ENCODE data around the gene SSH2.
"Not testable (repeated sequence)": the region's sequence is repeated elsewhere in the genome, so short reads cannot be mapped to it uniquely, and the experiment has no call there.

Gene SSH2, protein sequence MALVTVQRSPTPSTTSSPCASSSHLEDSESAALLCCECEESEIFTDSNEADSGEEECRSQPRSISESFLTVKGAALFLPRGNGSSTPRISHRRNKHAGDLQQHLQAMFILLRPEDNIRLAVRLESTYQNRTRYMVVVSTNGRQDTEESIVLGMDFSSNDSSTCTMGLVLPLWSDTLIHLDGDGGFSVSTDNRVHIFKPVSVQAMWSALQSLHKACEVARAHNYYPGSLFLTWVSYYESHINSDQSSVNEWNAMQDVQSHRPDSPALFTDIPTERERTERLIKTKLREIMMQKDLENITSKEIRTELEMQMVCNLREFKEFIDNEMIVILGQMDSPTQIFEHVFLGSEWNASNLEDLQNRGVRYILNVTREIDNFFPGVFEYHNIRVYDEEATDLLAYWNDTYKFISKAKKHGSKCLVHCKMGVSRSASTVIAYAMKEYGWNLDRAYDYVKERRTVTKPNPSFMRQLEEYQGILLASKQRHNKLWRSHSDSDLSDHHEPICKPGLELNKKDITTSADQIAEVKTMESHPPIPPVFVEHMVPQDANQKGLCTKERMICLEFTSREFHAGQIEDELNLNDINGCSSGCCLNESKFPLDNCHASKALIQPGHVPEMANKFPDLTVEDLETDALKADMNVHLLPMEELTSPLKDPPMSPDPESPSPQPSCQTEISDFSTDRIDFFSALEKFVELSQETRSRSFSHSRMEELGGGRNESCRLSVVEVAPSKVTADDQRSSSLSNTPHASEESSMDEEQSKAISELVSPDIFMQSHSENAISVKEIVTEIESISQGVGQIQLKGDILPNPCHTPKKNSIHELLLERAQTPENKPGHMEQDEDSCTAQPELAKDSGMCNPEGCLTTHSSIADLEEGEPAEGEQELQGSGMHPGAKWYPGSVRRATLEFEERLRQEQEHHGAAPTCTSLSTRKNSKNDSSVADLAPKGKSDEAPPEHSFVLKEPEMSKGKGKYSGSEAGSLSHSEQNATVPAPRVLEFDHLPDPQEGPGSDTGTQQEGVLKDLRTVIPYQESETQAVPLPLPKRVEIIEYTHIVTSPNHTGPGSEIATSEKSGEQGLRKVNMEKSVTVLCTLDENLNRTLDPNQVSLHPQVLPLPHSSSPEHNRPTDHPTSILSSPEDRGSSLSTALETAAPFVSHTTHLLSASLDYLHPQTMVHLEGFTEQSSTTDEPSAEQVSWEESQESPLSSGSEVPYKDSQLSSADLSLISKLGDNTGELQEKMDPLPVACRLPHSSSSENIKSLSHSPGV (N-terminal part only)

DNA sequence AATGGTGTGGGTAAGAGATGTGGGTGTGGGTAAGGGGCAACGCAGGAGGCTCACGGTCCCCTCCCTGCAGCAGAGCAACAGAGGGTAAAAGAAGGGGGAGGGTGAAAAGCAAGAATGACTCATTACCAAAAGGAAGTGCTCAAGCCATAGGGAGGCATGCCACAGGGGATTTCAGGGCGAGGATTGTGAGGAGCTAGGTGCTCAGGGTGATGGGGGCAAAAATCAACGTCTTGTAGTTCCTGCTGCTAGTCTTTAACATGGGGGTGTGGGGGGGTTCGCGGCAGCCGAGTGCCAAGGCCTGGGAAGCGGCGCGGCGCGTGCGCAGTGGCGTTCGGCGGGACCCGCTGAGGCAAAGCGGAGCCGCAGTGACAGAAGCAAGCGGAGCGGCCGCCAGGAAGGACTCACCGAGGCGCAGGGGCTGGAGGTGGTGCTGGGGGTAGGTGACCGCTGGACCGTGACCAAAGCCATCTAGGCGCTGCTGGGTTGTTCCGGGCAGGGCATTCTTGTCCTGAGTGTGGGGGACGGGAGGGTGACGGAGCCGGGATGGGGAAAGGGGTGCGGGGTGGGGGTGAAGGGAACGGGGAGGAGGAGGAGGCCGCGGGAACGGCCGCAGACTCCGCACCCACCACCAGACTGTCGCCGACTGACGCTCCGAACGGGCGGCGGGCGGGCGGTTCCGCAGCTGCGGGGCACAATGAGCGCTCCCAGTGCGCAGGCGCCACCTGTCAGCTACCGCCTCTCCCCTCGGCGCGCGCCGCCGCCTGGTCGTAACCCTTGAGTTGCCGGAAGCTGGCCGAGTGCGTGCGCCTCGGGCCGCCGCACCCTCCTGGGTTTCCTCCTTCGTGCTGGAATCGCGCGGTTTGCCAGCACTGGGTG, at the start of gene SSH2:
Gene SSH2 (minus strand): TSS at position 696 of the 876 bp plus-strand sequence. CDS start 228 bp downstream, at position 468.
- DNase-seq: peak; percentile 85

DNA sequence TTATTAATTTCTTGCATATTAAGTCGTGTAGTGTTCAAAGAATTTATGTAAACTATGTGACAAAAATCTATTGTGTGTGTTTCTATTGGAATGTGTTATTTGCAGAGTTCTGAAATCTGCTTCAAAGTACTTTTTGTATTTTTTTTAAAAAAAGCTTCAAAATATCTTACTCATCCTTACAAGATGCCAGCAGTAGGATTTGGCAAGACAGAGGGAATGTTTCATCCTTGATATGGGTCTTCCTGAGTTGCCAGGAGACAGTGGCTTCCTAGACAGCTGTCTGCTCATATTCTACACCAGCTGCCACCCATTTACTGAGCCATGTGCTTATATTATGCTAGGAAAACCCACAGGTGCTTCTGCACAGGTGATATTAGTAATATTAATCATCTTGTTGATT, 47.8 kb upstream of the SSH2 start:
- no peak for DNase-seq

DNA sequence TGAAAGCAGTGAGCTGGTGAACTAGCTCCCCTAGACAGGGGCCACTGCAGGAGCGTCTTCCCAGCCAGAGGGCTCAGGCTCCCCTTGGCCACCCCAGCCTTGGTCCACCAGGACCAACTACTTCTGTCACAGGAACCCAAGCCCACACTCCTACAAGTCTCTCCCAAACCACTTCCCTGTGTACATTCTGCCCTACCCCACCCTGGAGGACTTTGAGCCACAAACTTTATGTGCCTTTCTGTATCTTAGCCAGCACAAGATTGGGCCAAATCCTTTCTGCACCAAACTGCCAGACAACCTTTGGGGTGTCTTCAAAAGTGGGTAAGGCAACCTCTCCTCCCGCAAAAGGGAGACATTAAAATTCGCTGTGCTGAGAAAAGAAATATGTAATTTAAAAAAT, 43.0 kb upstream of the SSH2 start:
- no peak for DNase-seq

DNA sequence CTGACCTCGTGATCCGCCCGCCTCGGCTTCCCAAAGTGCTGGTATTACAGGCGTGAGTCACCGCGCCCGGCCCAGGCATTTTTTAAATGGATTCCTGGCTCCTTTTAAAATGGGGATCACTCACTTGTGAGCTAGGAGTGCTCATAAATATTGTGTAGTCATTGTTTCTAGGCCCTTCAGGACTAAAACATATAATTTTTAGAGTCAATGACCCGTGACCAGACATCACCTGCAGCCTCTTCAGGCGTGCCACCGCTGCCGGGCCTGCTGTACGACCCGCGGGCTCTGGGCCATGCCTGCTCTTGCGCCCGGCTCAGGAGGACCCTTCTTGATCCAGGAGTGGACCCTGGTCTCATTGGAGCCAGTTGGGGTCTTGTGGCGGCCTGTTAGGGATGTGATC, 42.2 kb upstream of the SSH2 start:
- DNase-seq: no peak

DNA sequence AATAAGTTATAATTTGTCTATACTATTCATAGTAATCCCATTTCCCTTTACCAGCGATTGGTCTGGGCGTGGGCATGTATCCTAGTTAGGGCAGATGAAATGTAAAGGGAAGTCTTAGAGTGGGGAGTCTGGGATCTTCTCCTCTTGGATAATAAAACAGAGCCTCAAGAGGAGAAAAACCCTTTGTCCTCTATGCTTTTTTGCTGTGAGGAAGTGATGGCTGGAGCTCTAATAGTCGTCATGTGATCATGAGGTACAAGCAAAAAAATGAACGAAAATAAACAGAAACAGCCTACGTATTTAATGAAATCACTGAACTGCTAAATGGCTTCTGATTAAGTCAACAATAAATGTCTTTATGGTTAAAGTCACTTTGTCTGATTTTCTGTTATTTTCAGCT, 38.2 kb upstream of the SSH2 start:
- no peak for DNase-seq

DNA sequence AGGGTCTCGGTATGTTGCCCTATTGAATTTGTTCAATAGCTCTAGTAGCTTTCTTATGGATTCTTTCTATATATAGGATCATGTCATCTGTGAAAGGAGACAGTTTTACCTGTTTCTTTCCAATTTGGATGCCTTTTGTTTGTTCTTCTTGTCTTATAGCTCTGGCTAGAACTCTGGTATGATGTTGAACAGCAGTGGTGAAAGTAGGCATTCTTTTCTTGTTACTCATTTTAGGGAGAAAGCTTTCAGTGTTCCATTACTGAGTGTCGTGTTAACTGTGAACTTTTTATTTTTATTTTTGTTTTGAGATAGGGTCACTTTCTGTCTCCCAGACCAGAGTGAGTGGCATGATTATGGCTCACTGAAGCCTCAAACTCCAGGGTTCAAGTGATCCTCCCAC, 32.6 kb upstream of the SSH2 start:
- no peak for DNase-seq

DNA sequence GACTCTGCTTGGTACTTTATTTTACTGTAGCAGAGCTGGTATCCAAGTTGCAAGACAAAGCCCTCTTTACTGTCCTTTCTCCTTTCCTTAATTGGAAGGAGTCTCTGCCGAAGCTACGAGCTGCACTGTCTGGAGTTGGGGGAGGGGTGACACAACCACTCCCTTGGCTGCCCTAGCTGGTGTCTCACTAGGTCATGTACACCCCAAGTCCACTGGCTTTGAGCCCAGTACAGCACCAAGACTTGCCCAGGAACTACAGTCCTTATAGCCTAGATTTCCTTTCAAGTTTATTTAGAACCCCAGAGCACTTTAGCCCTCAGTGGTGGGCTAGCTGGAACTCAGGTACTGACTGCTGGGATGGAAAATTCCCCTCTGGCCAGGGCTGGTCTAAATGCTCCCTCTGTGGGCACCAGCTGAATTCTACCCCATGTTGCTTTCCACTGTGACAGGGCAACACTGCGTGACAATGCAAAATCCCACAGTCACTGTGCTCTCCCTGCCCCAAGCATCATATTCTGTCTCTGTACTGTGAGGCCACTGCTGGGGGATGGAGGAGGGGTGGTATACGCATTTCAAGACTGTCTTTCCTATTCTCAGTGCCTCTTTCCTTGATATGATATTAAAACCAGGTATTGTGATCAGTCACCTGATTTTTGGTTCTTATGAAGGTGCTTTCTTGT, 29.8 kb upstream of the SSH2 start:
- no peak for DNase-seq

DNA sequence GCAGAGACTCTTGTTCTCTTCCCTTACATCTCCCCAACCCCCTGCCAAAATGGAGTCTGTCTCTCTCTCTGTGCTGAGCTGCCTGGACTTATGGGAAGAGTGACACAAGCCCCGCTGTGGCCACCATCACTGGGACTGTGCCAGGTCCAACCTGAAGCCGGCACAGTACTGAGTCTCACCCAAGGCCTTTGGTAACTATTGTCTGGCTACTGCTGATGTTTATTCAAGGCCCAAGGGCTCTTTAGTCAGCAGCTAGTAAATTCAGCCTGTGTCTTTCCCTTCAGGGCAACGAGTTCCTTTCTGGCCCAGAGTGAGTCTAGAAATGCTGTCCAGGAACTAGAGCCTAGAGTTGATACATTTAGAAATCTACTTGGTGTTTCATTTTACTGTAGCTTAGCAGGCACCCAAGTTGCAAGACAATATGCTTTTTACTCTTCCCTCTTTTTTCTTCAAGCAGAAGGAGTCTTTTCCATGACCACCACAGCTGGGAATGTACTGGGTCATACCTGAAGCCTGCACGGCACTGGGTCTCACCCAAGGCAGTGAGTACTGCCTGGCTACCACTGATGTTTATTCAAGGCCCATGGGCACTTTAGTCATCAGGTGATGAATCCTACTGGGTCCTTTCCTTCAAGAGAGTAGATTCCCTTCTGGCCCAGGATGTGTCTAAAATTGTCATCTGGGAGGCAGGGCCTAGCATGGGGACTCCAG, 29.1 kb upstream of the SSH2 start:
- DNase-seq: no peak

DNA sequence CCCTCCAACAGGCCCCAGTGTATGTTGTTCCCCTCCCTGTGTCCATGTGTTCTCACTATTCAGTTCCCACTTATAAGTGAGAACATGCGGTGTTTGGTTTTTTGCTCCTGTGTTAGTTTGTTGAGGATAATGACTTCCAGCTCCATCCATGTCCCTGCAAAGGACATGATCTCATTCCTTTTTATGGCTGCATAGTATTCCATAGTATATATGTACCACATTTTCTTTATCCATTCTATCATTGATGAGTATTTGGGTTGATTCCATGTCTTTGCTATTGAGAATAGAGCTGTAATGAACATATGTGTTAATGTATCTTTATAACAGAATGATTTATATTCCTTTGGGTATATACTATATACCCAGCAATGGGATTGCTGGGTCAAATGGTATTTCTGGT, 27.5 kb upstream of the SSH2 start:
- DNase-seq: not testable (repeated sequence)

DNA sequence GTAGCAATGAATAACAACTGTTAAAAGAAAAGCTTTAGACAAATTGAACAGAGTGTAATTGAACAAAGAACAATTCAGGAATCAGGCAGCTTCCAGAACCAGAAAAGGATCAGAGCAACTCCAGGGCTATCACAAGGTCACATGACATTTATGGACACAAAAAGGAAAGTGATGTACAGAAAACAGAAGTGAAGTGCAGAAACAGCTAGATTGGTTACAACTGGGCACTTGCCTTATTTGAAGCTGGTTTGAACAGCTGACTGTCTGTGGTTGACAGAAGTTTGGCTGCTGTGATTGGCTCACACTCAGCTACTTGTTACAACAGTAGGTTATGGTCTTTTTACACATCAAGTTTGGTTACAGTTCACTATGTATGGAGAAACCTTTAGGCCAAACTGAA, 26.2 kb upstream of the SSH2 start:
- no peak for DNase-seq

DNA sequence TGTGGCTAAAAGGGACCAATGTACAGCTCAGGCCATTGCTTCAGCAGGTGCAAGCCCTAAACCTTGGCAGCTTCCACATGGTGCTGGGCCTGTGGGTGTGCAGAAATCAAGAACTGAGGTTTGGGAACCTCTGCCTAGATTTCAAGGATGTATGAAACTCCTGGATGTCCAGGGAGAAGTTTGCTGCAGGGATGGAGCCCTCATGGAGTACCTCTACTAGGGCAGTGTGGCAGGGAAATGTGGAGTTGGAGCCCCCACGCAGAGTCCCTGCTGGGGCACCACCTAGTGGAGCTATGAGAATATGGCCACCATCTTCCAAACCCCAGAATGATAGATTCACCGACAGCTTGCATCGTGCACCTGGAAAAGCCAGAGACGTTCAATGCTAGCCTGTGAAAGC, 24.4 kb upstream of the SSH2 start:
- DNase-seq: no peak

DNA sequence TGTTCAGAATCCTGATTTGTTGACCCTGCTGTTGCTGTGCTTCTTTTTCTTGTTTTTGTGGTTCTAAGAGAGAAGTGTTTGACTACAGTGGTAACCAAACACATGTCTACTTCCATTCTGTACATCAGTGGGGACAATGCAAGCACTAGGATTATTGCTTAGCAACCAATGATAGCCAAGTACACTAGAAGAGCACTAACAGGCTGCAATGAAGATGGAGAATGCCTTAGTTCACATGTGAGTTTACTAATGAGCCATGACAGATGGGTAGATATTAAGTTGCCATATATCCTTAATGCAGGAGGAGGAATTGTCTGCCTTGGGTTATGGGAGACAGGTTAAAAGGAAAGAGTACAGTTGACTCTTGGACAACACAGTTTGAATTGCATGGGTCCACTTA, 19.7 kb upstream of the SSH2 start:
- no peak for DNase-seq

DNA sequence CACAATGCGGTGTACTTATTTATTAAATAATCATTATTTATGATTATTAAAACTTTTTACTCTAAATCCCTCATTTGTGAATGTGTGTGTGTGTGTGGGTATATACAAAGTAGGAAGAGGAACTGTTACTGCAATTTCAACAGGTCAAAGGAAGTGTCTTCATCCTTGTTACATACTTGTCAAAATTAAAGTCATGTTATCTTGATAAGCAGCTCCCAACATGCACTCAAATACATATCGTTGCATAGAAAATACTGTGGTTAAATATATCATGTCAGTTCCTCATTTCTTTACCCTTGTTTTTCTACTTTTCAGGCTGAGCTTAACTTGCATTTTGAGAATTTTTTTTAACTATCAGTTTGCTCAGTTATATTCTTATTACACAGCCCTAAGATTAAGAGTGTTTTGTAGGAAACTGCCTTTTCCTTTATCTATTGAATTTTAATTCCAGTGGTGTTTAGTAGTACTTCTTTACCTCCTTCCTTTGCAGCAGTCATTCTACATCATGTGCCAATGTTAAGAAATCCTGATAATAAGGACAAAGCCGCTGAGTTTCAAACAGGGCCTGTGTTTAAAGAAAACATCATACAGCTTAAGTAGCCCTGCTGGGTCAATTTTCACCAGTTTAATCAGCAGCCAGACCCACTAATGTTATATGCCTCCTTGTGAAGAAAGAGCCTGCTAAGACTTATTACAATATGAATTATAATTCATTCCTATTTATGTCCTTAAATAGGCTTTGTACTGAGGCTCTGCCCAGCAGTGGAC, 18.6 kb upstream of the SSH2 start:
- DNase-seq: no peak

DNA sequence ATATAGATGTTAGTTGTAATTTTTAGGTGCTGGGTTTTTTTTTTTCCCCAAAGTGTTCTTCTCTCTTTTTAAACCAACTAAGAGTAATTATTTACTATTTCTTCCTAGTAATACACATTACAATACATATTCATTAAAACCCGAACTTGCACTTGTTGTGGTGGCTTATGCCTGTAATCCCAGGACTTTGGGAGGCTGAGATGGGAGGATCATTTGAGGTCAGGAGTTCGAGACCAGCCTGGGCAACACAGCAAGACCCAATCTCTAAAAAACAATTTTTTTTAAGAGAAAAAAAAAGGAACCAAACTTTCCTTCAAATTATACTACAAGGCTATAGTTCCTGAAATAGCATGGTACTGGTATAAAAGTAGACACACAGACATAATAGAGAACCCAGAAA, 15.3 kb upstream of the SSH2 start:
- DNase-seq: no peak

DNA sequence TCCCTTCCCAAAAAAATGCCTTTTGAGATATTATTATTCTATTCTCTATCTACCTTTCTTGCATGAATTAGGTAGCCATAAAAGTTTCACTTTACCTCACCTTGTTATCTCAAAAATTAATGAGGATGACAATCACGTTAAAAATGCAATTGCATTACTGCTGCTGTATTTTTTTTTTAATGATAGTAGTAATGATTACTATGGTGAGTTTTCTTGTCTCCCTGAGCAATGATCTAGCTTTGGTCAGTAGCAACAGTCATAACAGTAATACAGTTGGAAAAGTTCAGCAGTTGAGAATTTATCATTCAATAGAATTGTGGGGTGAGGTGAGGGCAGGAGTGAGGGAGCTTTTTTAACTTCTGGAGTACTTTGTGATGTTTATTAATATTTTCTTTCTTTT, 11.3 kb upstream of the SSH2 start, which contains the start of gene EFCAB5:
Gene EFCAB5 (plus strand): TSS at position 301 of the 400 bp plus-strand sequence. CDS start 163 bp downstream, outside the sequence.
- no peak for DNase-seq

DNA sequence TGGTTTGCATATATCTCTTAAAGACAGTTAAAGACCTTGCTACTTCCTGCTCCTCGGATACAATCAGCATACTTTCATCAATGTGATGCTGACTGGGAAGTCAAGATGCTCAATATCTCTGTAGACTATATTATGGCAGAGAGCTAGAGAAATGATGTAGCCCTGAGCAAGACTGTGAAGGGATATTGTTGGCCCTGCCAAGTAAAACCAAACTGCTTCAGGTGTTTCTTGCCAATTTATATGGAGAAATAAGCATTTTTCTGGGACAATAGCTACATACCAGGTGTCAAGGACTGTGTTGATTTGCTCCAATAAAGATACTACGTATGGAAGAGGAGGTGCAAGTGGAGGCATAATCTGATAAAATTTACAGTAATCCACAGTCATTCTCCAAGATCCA, 6.7 kb upstream of the SSH2 start:
- DNase-seq: no peak

DNA sequence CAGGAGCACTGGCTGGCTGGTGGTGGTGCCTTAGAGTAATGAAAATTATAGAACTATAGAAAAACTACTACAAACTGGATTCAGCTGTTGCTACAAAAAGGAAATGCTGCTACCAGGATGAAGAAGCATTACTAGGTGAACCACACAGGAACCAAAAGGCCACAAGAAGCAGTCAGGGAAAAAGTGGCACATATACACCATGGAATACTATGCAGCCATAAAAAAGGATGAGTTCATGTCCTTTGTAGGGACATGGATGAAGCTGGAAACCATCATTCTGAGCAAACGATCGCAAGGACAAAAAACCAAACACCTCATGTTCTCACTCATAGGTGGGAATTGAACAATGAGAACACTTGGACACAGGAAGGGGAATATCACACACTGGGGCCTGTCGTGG, 5.9 kb upstream of the SSH2 start:
- not testable (repeated sequence) for DNase-seq

DNA sequence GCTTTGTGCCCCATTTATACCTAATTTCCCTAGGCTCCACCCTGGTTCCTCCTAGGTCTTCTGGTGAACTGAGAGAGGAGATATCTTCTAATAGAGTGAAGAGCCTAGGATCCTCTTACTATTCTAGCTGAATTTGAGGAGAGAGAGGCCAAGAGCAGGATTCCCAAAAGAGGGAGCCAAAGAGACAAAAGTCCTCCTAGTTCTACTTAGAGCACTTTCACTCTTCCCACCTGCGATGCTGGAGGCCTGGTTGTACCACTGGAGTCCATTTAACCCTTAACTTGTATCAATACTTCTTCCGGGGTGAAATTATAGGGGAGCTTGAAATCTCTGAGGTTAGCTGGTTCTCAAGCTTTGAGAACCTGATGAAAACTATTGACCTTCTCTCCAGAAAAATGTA, 3.4 kb upstream of the SSH2 start:
- no peak for DNase-seq

DNA sequence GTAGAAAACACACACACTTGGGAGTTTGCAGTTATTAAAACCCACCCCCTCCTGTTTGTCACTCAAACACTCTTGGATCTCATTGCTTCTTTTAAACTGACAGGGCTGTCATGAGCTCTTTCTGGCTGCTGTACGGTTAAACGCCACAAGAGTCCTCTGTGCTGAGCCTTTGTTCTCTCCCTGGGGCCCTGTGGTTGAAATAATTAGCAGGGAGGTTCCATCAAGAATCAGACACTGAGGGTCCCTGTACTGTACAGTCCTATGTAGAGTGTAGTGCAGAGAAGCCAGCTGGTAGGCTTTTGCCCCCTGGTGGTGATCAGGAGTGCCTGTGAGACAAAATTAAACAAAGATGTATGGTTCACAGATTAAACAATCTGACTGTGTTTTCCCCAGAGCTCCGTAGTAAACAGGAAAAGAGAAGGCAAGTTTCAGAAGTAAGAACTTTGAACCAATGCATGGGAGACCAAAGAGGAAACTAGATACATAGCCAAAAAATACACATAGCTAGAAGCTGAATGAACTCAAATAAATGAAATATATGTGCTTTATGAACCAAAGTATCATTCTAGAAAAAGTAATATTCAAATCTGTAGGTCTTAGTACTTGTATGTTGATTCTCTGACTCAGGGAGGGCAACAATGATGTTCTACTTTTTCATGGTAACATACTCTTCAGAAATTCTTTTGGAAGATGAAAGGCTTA, 1.4 kb upstream of the SSH2 start:
- peak; percentile 54 for DNase-seq
